GM18870 (cell line): ENCODE measurements around the gene TYW1.
"Not testable (repeated sequence)": the region's sequence is repeated elsewhere in the genome, so short reads cannot be mapped to it uniquely, and the experiment has no call there.

Experiments
- ATAC-seq: cut with Tn5 transposase; IDR thresholded peaks from one replicate; pipeline ENCODE4 v1.9.1; 2021; ENCODE audit warnings: moderate library complexity; ENCODE audit not compliant: unreplicated experiment

The TYW1 gene

GRCh38 chr7:66994051-66994450 lies 2.6 kb upstream of the TYW1 start:
- ATAC-seq = not testable (repeated sequence)

GRCh38 chr7:66994691-66995049 lies 2.0 kb upstream of the TYW1 start:
- ATAC-seq = peak; percentile 28

DNA sequence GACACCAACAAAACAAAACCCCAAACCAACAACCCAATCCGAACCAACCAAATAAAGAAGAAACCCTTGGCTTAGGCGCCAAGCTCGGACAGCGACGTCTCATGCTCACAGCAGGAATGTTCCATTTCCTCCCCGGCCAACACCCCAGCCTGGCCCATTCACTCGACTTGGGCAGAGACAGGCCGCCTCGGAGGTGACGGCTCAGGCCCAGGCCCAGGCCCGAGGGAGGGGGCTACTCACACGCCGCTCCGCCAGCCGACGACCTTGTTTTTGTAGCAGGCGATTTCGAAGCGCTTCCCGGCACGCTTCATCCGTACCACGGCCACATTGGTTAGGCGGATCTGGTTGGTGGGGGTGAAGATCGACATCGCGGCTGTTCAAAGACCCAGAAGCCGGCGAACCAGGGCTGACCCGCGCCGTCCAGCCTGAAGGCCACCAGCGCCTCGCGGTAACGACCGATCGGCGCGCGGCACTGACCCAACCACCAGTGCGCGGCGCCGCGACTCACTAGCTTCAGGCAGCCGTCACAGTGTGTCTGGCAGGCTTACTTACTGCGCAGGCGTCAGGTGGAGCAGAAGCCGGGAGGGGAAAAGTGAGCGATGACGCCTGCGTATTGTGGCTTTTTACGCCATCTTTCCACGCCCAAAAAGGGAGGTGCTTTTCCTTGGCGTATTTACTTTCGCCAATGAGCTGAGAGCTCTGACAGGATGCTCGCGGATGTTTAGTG lies 1.4 kb upstream of the TYW1 start, which contains the start of gene SBDS:
Gene SBDS, minus strand, starts transcription at position 537 of the 727 bp plus-strand sequence. Its CDS starts 169 bp downstream, at position 368.
- peak; percentile 62 for ATAC-seq

- not testable (repeated sequence) for ATAC-seq
Observed at GRCh38 chr7:67000601-67001258, 4.1 kb downstream of the TYW1 start.

DNA sequence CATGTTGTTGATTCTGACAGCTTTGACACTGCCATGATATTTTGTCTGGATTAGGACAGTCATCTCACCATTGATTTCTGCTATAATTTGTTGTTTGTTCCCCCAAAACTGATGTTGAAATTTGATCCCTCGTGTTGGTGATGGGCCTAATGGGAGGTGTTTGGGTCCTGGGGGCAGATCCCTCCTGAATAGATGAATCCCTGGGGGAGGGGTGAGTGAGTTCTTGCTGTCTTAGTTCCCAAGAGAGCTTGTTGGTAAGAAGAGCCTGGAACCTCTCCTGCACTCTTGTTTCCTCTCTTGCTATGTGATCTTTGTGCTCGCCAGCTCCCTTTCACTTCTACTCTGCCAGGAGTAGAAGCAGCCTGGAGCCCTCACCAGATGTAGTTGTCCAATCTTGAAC lies 7.5 kb downstream of the TYW1 start:
- ATAC-seq = not testable (repeated sequence)

DNA sequence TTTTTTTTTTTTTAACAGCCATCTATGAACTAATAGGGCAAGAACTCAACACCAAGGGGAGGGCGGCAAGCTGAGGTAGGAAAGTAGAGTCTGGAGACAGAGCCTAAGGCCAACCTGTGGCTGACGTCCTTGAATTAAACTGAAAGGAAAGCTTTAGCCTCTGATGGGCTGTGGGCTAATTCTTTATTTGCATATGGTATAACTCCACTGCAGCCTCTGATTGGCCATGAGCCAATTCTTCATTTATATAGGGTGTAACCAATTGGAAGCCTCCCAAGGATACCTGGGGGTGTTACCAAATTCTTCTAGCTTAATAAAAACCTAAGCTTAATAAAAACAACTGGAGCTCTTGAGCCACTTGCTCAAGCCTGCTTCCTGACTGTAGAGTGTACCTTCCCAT lies 10.3 kb downstream of the TYW1 start:
- ATAC-seq = no peak

- ATAC-seq = no peak
Observed at GRCh38 chr7:67008260-67008659, 11.6 kb downstream of the TYW1 start.

DNA sequence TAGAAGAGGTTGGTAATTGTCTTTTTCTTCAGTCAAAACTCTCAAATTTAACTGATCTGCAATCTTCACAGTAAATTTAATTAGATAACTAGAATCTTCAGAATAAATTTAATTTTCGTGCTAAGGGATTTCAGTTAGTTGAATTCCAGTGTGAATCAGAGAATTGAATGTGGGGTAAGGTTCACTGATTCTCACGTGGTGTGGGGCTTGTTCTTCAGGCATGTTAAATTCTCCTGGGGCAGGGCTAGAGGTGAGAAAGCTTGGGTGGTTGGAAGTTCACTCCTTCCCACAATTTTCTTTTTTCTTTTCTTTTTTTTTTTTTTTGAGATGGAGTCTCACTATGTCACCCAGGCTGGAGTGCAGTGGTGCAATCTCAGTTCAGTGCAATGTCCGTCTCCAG lies 13.0 kb downstream of the TYW1 start:
- ATAC-seq = not testable (repeated sequence)

- ATAC-seq = not testable (repeated sequence)
Observed at GRCh38 chr7:67014076-67014622, 17.5 kb downstream of the TYW1 start.

DNA sequence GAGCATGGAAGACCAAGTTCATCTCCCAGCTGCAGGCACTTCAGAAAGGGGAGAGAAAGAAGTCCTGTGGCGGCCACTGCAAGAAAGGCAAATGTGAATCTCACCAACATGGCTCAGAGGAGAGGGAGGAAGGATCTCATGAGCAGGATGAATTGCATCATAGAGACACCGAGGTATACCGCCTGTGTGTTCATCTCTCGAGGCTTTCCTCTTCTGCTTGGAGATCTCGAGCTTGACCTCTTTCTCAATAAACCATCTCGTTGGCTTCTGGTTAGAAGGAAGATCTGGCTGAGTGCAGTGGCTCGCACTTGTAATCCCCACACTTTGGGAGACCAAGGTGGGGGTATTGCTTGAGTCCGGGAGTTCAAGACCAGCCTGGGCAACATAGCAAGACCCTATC lies 21.3 kb downstream of the TYW1 start:
- ATAC-seq = not testable (repeated sequence)

GRCh38 chr7:67018940-67019339 lies 22.3 kb downstream of the TYW1 start:
- ATAC-seq = no peak

DNA sequence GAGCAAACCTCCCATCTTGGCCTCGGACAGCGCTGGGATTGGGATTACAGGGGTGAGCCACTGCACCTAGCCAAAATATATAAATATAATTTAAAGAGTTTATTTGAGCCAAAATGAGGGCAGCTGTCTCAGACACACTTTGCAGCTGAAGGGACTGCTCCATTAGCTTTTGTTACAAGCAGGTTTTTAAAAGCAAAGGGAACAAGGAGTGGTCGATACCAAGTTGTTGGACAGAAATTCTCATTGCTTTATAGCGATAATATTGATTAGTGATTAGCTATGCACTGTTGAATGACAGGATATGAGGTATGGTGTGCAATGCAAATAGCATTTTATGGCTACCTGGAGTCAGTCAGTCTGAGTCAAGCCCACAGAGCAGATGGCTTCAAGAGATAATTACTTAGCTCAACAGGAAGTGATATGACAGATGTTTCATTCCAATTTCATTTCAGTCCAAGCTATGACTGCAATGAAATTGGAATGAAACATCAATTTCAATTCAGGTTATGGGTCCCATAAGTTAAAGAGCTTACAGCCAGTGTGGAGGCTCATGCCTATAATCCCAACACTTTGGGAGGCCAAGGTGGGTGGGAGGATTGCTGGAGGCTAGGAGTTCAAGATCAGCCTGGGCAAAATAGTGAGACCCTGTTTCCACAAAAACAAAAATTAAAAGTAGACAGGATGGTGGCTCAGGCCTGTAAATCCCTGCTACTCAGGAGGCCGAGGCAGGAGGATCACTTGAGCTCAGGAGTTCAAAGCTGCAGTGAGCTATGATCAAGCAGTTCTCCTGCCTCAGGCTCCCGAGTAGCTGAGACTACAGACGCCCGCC lies 23.1 kb downstream of the TYW1 start:
- ATAC-seq = no peak

DNA sequence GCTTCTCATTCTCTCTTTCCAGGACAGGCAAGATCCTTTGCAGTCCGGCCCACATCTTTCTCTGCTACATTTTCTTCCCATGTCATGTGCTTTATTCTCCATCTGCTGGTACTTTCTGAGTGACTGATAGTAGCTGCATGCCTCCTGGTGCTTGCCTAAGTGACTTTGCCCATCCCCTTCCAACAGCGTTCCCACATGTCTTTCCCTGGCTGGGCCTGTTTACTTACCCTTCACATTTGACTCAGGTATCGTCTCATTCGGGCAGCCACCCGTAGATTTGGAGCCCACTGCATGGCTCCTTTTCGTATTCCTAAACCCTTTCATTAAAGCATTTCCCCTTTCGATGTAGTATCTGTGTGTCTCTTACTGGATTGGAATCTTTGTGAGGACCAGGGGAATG lies 24.6 kb downstream of the TYW1 start:
- ATAC-seq = no peak

- no peak for ATAC-seq
Observed at GRCh38 chr7:67022511-67022910, 25.9 kb downstream of the TYW1 start.

DNA sequence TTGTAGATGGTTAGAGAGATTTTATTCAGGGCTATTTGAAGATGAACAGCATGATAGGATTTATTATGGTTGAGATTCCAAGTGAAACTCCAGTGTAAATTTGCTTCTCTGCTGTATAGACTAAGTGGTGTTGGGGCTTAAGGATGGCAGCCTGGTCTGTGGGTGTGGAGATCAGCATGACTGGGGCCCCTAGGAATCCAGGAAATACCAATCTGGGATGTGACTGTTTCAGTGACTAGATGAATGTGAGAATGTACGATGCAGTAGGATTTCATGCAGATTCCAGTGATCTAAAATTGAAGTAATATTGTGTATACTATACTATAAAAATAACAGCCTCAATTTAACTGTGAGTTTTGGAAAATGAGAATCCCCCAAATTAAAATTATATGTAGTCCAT lies 28.8 kb downstream of the TYW1 start:
- ATAC-seq = not testable (repeated sequence)

DNA sequence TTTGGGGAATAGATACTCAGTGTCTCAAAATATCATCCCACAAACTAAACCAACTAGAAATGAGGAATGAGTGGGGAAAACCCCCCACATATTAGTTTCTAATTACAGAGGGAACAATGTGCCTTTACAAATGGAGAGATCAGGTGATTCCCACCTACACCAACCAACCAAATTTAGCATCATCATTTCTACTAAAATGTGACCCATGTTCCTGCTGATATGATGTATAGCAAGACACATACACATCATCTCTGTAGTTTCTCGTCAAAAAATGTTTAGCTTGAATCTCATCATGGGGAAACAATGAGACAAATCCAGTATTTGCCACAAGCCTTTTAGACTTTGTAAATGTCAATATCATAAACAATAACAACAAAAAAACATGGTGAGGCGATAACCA lies 35.1 kb downstream of the TYW1 start:
- ATAC-seq = not testable (repeated sequence)

DNA sequence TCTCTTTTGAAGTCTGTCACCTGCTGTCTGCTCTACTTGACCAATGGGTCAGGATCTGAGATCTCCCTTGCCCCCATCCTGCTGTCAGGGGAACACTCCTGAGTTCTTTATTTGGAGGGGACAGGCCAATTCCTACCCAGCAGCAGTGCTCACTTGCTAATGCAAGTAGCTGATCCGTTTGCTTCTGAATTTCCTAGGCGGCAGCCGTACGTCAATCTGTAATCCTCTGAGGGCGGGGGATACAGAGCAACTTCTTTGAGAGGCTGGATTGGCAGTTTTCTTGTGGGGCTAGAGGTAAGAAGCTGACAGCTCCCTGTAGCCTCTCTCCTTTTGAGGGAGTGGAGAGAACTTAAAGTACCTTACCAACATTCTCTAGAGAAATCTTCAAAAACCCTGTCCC lies 36.6 kb downstream of the TYW1 start:
- ATAC-seq = no peak

- ATAC-seq = not testable (repeated sequence)
Observed at GRCh38 chr7:67036432-67037395, 40.1 kb downstream of the TYW1 start.

DNA sequence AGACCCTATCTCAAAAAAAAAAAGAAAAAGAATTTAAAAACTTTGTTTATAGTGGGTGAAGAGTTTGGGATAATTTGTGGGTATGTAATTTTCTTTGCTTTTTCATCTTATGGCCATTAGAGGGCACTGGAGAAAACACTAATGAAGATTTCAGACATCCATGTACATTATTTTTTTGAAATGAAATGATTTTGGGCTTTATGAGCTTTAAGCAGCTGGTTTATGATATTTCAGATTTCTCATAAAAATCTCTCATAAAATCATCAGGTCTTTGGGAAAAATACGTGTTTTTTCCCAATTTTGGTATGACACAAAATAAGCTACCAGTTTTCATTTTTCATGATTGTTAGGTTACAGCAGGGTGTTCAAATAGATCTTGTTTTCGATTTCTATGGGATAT lies 44.2 kb downstream of the TYW1 start:
- not testable (repeated sequence) for ATAC-seq
